ENCODE data around the gene HDAC9. TPM values are rescaled to one million over a fixed set of nuclear protein-coding genes. Genes with fewer than 3 reads are reported as not detected.

The HDAC9 gene
- total RNA-seq, 1 donor from 2014 or later: 3.6 TPM

- H3K27ac Mint-ChIP-seq: no peak overlapping the region
- H3K4me3 Mint-ChIP-seq (ENCODE audit: low read depth): no peak overlapping the region
- TF ChIP-seq, protein P1, sequence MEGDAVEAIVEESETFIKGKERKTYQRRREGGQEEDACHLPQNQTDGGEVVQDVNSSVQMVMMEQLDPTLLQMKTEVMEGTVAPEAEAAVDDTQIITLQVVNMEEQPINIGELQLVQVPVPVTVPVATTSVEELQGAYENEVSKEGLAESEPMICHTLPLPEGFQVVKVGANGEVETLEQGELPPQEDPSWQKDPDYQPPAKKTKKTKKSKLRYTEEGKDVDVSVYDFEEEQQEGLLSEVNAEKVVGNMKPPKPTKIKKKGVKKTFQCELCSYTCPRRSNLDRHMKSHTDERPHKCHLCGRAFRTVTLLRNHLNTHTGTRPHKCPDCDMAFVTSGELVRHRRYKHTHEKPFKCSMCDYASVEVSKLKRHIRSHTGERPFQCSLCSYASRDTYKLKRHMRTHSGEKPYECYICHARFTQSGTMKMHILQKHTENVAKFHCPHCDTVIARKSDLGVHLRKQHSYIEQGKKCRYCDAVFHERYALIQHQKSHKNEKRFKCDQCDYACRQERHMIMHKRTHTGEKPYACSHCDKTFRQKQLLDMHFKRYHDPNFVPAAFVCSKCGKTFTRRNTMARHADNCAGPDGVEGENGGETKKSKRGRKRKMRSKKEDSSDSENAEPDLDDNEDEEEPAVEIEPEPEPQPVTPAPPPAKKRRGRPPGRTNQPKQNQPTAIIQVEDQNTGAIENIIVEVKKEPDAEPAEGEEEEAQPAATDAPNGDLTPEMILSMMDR (IDR thresholded peaks at IDR 0.05; ENCODE audit: unreplicated experiment): no peak
- H3K4me1 Mint-ChIP-seq (ENCODE audit: low read depth): no peaks in the 10 kb centered on the region
- DNase-seq (ENCODE audit: low spot score, unreplicated experiment): no peak
- no peaks in the 10 kb centered on the region for H3K9me3 Mint-ChIP-seq (ENCODE audit: low read depth)
- H3K27me3 Mint-ChIP-seq: no peaks in the 10 kb centered on the region
- H3K36me3 Mint-ChIP-seq (ENCODE audit: insufficient read depth): no peaks in the 10 kb centered on the region
These were observed 362.7 kb downstream of the HDAC9 start for GRCh38 chr7:18858232-18858631.

- no peak overlapping the region for H3K27ac Mint-ChIP-seq
- H3K4me3 Mint-ChIP-seq (ENCODE audit: low read depth): no peak overlapping the region
- H3K9me3 Mint-ChIP-seq (ENCODE audit: low read depth): no peaks in the 10 kb centered on the region
- no peaks in the 10 kb centered on the region for H3K36me3 Mint-ChIP-seq (ENCODE audit: insufficient read depth)
- TF ChIP-seq, protein P1 (IDR thresholded peaks at IDR 0.05; ENCODE audit: unreplicated experiment): no peak
- H3K27me3 Mint-ChIP-seq: no peaks in the 10 kb centered on the region
- DNase-seq (ENCODE audit: low spot score, unreplicated experiment): no peak
- H3K4me1 Mint-ChIP-seq (ENCODE audit: low read depth): no peaks in the 10 kb centered on the region
These were observed 363.8 kb downstream of the HDAC9 start for GRCh38 chr7:18859318-18859717.

- DNase-seq (ENCODE audit: low spot score, unreplicated experiment): no peak
- TF ChIP-seq, protein P1 (IDR thresholded peaks at IDR 0.05; ENCODE audit: unreplicated experiment): no peak
- Mint-ChIP-seq H3K36me3 (ENCODE audit: insufficient read depth) (no peaks in the 10 kb centered on the region), H3K27ac (no peak overlapping the region), H3K27me3 (no peaks in the 10 kb centered on the region), H3K9me3 (ENCODE audit: low read depth) (no peaks in the 10 kb centered on the region), H3K4me3 (ENCODE audit: low read depth) (no peak overlapping the region), H3K4me1 (ENCODE audit: low read depth) (no peaks in the 10 kb centered on the region)
These were observed 364.7 kb downstream of the HDAC9 start for GRCh38 chr7:18860221-18860620.

- no peaks in the 10 kb centered on the region for H3K36me3 Mint-ChIP-seq (ENCODE audit: insufficient read depth)
- DNase-seq (ENCODE audit: low spot score, unreplicated experiment): no peak
- H3K27ac Mint-ChIP-seq: no peak overlapping the region
- TF ChIP-seq, protein P1 (IDR thresholded peaks at IDR 0.05; ENCODE audit: unreplicated experiment): no peak
- no peaks in the 10 kb centered on the region for H3K9me3 Mint-ChIP-seq (ENCODE audit: low read depth)
- H3K4me1 Mint-ChIP-seq (ENCODE audit: low read depth): no peaks in the 10 kb centered on the region
- no peaks in the 10 kb centered on the region for H3K27me3 Mint-ChIP-seq
- no peak overlapping the region for H3K4me3 Mint-ChIP-seq (ENCODE audit: low read depth)
These were observed 366.1 kb downstream of the HDAC9 start for GRCh38 chr7:18861514-18862118.

DNA sequence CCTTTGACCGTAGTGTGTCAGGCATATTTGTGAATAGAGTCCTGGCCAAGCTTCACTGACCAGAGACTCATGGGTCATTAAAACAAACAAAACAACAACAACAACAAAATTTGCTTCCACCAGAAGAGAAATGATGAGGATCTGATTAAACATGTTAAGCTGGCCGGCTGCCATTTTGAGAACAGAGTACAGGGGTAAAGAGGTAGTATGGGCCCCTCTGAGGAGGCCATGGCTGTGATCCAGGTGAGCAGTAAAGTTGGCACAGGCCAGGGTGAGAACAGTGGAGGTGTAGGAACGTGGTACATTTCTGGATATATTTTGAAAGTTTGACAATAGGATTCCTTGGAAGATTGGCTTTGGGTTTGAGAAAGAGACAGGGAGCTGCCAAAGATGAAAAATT is 369.4 kb downstream of the HDAC9 start:
- no peak overlapping the region for H3K4me3 Mint-ChIP-seq (ENCODE audit: low read depth)
- no peaks in the 10 kb centered on the region for H3K4me1 Mint-ChIP-seq (ENCODE audit: low read depth)
- no peaks in the 10 kb centered on the region for H3K36me3 Mint-ChIP-seq (ENCODE audit: insufficient read depth)
- H3K27ac Mint-ChIP-seq: no peak overlapping the region
- DNase-seq (ENCODE audit: low spot score, unreplicated experiment): no peak
- H3K27me3 Mint-ChIP-seq: no peaks in the 10 kb centered on the region
- TF ChIP-seq, protein P1 (IDR thresholded peaks at IDR 0.05; ENCODE audit: unreplicated experiment): no peak
- H3K9me3 Mint-ChIP-seq (ENCODE audit: low read depth): no peaks in the 10 kb centered on the region

All from progenitor cell of endocrine pancreas (in vitro differentiated cells).